HuH-7 (cell line): ENCODE results near the gene TSFM.
A peak's percentile ranks its signal among the peaks of the same experiment; 100 is the strongest.

Source experiments
- DNase-seq: peaks from one replicate; pipeline ENCODE4 v3.0.0; 2011; ENCODE audit warnings: low spot score

TSFM gene

GRCh38 chr12:57746025-57746424 lies 36.6 kb upstream of the TSFM start:
- no peak for DNase-seq

GRCh38 chr12:57749061-57749460 lies 33.5 kb upstream of the TSFM start:
- no peak for DNase-seq

- DNase-seq = no peak
These were observed 31.8 kb upstream of the TSFM start for GRCh38 chr12:57750561-57751431.

DNA sequence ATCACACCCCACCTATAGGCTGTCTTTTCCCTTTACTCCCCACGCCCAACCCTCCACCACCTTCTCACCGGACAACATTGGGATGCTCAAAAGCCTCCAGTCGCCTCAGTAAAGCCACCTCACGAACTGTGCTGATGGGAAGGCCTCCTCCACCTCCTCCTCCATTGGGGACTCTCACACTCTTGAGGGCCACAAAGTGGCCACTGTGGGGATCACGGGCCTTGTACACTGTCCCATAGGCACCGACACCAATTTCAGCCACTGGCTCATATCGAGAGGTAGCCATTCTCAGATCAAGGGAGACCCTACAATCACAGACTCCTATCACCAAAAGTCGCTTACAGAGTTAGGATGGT lies 31.2 kb upstream of the TSFM start:
- no peak for DNase-seq

- peak; percentile 99 for DNase-seq
These were observed 30.6 kb upstream of the TSFM start, which contains the start of gene CDK4 for GRCh38 chr12:57751788-57752667. TSS of gene CDK4 (minus strand) at chr12:57752310. CDS start at chr12:57751717, 593 bp downstream.

DNA sequence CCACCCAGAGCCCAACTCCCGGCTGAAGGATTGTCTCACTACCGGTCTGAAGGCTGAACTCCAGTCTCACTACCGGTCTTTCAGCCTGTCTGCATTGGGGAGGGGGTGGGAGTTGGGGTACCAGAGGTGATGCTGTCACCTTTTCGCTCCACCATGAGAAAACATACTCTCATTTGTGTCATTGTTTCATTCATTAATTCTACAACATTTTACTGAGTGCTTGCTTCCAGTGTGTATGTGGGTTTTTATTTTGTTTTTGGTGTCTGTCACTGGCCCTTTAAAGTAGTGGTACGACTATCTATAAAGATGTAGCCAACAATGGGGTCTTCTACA lies 30.0 kb upstream of the TSFM start:
- DNase-seq = no peak

DNA sequence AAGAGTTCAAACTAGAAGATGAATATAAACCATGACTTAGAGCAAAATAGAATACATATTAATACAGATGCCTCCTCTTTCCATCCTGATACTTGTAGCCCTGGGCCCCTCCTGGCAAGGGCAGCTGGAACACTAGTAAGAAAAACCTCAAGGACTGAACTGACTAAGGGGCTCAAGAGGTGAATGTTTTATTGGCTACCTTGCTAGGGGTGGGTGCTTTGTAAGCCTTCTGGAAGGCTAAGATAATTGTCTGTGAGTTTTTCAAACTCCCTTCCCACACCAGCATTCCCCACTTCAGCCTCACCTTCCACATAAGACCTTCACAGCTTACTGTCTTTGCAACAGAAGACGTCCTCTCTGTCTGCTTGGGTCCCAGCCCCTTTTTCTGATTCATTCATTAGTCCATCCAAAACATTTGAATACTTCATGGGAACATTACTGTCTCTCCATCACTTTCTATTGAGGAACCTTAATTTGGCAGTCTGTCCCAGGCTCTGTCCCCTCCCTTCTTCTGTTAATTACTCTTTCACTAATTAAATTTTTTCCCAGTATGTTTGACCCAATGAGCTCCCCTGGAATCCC lies 28.7 kb upstream of the TSFM start:
- DNase-seq = no peak

DNA sequence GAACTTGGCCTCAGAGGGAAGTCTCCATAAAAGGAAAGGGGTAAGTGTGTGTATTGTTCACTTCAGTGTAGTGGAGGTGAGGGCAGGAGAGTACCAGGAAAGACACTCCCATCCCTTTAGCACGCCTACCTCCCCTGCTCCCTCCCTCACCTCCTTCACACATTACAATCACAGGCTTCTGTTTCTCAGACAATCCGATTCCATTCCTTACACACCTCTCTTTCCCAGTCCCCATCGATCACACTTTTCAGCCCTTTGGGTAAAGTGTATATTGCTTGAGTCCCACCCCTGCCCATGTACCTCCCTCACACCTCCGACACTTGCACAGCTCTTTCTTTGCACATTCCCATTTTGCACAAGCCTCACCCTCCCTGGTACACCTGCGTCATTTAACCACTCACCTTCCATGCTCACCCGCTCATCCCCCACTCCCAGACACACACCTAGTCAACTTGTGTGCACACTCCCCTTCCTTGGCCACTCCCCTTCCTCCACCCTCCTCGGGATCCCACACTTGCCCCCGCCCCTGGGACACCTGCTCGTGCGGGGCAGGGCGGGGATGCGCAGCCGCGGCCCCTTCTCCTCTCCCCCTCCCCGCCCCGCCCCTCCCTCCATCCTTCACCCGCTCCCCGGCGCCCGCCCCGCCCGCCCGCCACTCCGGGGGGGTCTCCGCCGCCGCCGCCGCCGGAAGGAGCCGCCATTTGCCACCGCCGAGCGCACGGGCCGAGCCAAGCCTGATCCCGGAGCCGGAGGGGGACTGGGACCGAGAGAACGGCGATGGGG lies 28.0 kb upstream of the TSFM start, which contains the start of gene MARCHF9:
Gene MARCHF9 (plus strand): TSS at position 693 of the 783 bp plus-strand sequence. CDS start 426 bp downstream, outside the sequence.
- DNase-seq = peak; percentile 88

GRCh38 chr12:57755194-57755453 lies 27.5 kb upstream of the TSFM start:
- no peak for DNase-seq

DNA sequence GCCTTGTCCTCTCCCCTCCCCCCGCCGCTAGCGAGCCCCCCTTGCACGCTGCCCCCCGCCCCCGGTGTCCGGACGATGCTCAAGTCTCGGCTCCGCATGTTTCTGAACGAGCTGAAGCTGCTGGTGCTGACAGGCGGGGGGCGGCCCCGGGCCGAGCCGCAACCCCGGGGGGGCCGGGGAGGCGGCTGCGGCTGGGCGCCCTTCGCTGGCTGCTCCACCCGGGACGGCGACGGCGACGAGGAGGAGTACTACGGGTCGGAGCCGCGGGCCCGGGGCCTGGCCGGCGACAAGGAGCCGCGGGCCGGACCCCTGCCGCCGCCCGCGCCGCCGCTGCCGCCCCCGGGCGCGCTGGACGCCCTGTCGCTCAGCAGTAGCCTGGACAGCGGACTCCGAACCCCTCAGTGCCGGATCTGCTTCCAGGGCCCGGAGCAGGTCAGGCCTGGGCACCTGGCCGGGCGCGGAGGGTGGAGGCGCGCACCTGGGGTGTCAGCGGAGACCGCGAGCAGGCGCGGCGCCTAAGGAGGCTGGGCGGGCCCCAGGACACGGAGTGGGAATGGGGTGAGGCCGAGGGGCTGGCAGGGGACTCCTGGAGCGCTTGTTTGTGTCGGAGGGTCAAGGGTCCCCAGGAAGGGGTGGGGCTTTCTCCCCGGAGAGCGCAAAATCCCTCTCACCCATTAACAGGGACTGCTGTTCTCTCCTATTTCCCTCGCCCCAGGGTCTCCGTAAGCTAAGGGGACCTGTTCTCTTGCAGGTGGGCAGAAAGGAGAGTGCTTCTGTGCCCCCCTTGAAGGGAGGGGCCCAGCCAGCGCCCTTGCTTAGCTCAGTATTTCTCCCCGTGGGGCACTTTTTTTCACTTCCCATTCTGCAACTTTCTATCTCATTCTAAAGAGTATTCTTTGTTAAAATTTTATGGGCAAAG lies 26.9 kb upstream of the TSFM start:
- DNase-seq = peak; percentile 62

DNA sequence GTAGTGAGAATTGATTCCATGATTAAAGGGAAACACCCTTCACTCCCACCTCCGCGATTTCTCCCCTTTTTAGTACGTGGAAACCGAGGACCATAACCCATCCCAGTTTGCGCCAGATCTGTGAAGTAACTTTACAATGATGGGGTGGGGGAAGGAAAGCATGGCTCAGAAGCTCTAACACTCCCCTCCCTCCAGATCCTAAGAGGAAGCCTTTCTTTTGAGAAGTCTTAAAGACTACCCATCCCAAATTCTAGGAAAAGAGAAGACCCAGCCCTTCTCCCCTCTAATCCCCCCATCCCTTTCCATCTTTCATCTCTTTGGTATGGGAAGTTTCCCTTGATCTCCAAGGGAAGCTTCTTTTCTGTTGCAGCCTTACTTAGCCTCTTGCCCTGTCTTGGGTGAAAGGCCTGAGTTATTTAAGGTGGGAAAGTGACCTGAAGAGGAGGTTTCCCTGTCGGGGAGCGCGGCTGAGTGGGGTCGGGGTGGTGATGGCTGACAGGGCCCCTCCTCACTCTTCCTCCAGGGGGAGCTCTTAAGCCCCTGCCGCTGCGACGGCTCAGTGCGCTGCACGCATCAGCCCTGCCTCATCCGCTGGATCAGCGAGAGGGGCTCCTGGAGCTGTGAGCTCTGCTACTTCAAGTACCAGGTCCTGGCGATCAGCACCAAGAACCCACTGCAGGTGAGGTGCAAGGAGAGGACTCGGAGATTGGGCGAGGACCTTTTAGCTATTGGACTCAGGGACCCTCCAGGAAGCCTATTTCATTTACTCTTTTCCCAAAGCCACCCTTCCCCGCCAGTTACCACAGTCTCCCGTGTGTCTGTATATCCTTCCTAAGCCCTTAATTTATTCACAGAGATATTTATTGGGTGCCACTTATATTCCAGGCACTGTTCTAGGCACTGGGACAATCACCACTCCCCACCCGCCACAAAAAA lies 25.9 kb upstream of the TSFM start:
- DNase-seq = peak; percentile 97

- DNase-seq = no peak
These were observed 24.8 kb upstream of the TSFM start for GRCh38 chr12:57757771-57758170.

GRCh38 chr12:57758552-57759359 lies 23.8 kb upstream of the TSFM start:
- no peak for DNase-seq

GRCh38 chr12:57759360-57759980 lies 23.1 kb upstream of the TSFM start:
- DNase-seq = peak; percentile 82

- no peak for DNase-seq
These were observed 22.1 kb upstream of the TSFM start for GRCh38 chr12:57760347-57760982.

- no peak for DNase-seq
These were observed 21.1 kb upstream of the TSFM start for GRCh38 chr12:57761391-57761998.

DNA sequence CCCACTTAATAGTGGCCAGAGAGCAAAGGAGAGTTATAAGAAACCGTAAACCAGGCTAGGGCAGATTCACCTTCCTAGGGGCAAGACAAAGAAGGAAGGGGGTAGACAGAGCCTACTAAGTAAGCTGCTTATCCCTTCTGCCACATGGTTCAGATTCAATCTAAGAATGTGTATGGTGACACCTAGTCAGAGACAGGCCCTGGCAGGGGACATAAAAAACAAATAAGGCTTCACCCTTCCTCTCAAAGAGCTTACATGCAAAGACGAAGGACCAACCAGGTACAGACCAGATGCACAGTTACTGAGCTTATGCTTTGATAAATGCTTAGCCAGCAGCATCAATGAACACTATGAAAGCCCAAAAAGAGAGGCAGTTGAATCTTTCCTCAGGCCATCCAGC lies 20.1 kb upstream of the TSFM start:
- no peak for DNase-seq
